ENCODE measurements around the gene PRDM16. TPM values are rescaled to one million over a fixed set of nuclear protein-coding genes. Genes with fewer than 3 reads are reported as not detected.

PRDM16 gene
- total and polyA plus RNA-seq, 2 of the 4 experiments (the other 2 are of a cell fraction), result 0.02 TPM; not detected in 1

- H2BK120ac ChIP-seq (ENCODE audit: low read depth, low read length), result no peak overlapping the region
These were observed 2.7 kb upstream of the PRDM16 start for GRCh38 chr1:3066250-3066711.

More at GRCh38 chr1:3066250-3066711, 2.7 kb upstream of the PRDM16 start:
- Histone ChIP-seq H3K79me1 (ENCODE audit: low read depth in 1 of 2, low read length in 2 of 2) (no peaks in the 10 kb centered on the region), H3K9me3 (ENCODE audit: control insufficient read depth, insufficient read depth, low read length) (no peaks in the 10 kb centered on the region), H3K23ac (ENCODE audit: low read depth, low read length) (no peak overlapping the region), H3K56ac (ENCODE audit: extremely low read depth, insufficient read depth, low read length) (no peak overlapping the region), H3K14ac (replicated peaks; ENCODE audit: low read depth, low read length) (no peak overlapping the region), H2AK5ac (ENCODE audit: low read depth, low read length) (no peak overlapping the region), H3K4me1 (ENCODE audit: control insufficient read depth, insufficient read depth, low read length) (peaks cover 2% of the 10 kb centered on the region; the same call in 1 of the 2 replicates), H2BK5ac (ENCODE audit: low read depth, low read length, poor library complexity, severe bottlenecking) (no peak overlapping the region), H3K27ac (ENCODE audit: insufficient read depth, low read length) (no peak overlapping the region), H3K27me3 (ENCODE audit: control insufficient read depth, insufficient read depth, low read length) (peaks cover 70% of the 10 kb centered on the region), H2BK15ac (ENCODE audit: low read depth, low read length) (no peak overlapping the region), H4K91ac (ENCODE audit: insufficient read depth, low read depth, low read length) (no peak overlapping the region), H3K9ac (ENCODE audit: low read depth, low read length) (no peak overlapping the region), H2AFZ (replicated peaks; ENCODE audit: low read length, poor library complexity) (no peak overlapping the region), H3K36me3 (ENCODE audit: control insufficient read depth, insufficient read depth, low read length) (no peaks in the 10 kb centered on the region), H3K4ac (ENCODE audit: low read depth, low read length) (no peak overlapping the region), H3K9me1 (ENCODE audit: insufficient read depth, low read length) (no peaks in the 10 kb centered on the region), H2BK20ac (ENCODE audit: low read depth, low read length) (no peak overlapping the region), H4K8ac (ENCODE audit: low read depth in 2 of 2, low read length in 2 of 2) (no peak overlapping the region), H2AK9ac (replicated peaks; ENCODE audit: low read depth, low read length, poor library complexity) (no peak overlapping the region), H3K4me3 (ENCODE audit: insufficient read depth, low read depth, low read length) (no peak overlapping the region), H3K18ac (ENCODE audit: low read depth, low read length) (no peak overlapping the region), H4K20me1 (ENCODE audit: insufficient read depth, low read length) (no peaks in the 10 kb centered on the region), H3K4me2 (ENCODE audit: low read depth, low read length) (no peak overlapping the region), H4K5ac (ENCODE audit: low read depth, low read length) (no peak overlapping the region)
- DNase-seq (no peak), ATAC-seq (ENCODE audit: low read depth) (no peak)
- ChIA-PET CTCF (no interaction called here), POLR2A (ENCODE audit: unreplicated experiment) (no interaction called here)
- in situ Hi-C loops (cut with MboI; ENCODE audit: low sequenced_read_pairs), result loop anchor here (25.0 kb wide), 1 partner anchor 629 kb away; no protein-coding TSS in a partner anchor
- intact Hi-C loops (cut with micrococcal nuclease), result loop anchor here (10.0 kb wide), 1 partner anchor 249 kb away; no protein-coding TSS in a partner anchor
- dilution Hi-C loops (cut with HindIII; ENCODE audit: low sequenced_read_pairs, unreplicated experiment), result no loop called here
- no peak for TF ChIP-seq POLR2A (IDR thresholded peaks at IDR 0.05; ENCODE audit: low read depth, low read length)
- no peak for TF ChIP-seq ELK1 (IDR thresholded peaks at IDR 0.05; ENCODE audit: borderline replicate concordance, low read depth, low read length)
- no peak for TF ChIP-seq NFE2L2 (IDR thresholded peaks at IDR 0.05; ENCODE audit: low read depth, low read length)
- no peak for TF ChIP-seq CEBPB (IDR thresholded peaks at IDR 0.05; ENCODE audit: low read depth, low read length)
- no peak for TF ChIP-seq MXI1 (IDR thresholded peaks at IDR 0.05; ENCODE audit: borderline replicate concordance, low read depth, low read length)
- TF ChIP-seq RCOR1 (IDR thresholded peaks at IDR 0.05; ENCODE audit: insufficient replicate concordance, low read length), result no peak
- TF ChIP-seq BHLHE40 (IDR thresholded peaks at IDR 0.05; ENCODE audit: low read depth, low read length), result no peak
- no peak for TF ChIP-seq CHD1 (IDR thresholded peaks at IDR 0.05; ENCODE audit: low read depth, low read length)
- TF ChIP-seq MAZ (IDR thresholded peaks at IDR 0.05; ENCODE audit: borderline replicate concordance, low read depth, low read length), result no peak
- no peak for TF ChIP-seq MAFK (IDR thresholded peaks at IDR 0.05; ENCODE audit: low read depth, low read length)
- TF ChIP-seq RAD21 (IDR thresholded peaks at IDR 0.05; ENCODE audit: low read length), result 0 out of 2 replicates have a peak, but pooled peaks have one; percentile 25
- TF ChIP-seq RFX5 (IDR thresholded peaks at IDR 0.05; ENCODE audit: low read depth, low read length), result no peak
- peak; percentile 26; the same call in 1 of the 2 replicates for TF ChIP-seq SMC3 (IDR thresholded peaks at IDR 0.05; ENCODE audit: low read depth, low read length)
- no peak for TF ChIP-seq FOS (IDR thresholded peaks at IDR 0.05; ENCODE audit: low read depth, low read length)
- no peak for TF ChIP-seq USF2 (IDR thresholded peaks at IDR 0.05; ENCODE audit: low read depth, low read length)
- peak; percentile 28 for TF ChIP-seq CTCF (conservative IDR thresholded peaks at IDR 0.05; ENCODE audit: low read depth, low read length)
- BruUV-seq (replicated peaks), result no TSS peak
- WGBS, 2 experiments (ENCODE audit: extremely low coverage in 2 of 2, insufficient read length in 1 of 2), result 32% methylated on average over 4 of the region's 11 CpGs; no CpG with 5 or more reads in 1 of the 2 experiments
